OCI-LY1 (cell line): ENCODE measurements around the gene BLID.

ENCODE experiments used
- CTCF ChIP-seq: fragments of 200-600 bp; sonication (generic), shearing (Covaris generic); IDR thresholded peaks from 2 replicates; pipeline ENCODE4 v1.5.1; 2017; ENCODE audit warnings: mild to moderate bottlenecking, antibody characterized with exemption, low read length, moderate library complexity, mixed read lengths
- EZH2 ChIP-seq: fragments of 200-600 bp; sonication (generic), shearing (Covaris generic); IDR thresholded peaks from 2 replicates; pipeline ENCODE4 v1.8.0; 2017; ENCODE audit warnings: borderline replicate concordance, mixed run types, mild to moderate bottlenecking, antibody characterized with exemption, low read length, moderate library complexity, mixed read lengths

- TF ChIP-seq CTCF: no peak
- TF ChIP-seq EZH2: no peak
These were observed 16.5 kb downstream of the BLID start for GRCh38 chr11:122099374-122100036.
